AG08395 (cell line): Measurements from ENCODE around the gene KLF4.

Source experiments
- DNase-seq: peaks from one replicate; pipeline ENCODE4 v3.0.0; 2012; ENCODE audit warnings: mixed read lengths, low spot score

KLF4 gene

GRCh38 chr9:107487521-107488374 is 1.8 kb downstream of the KLF4 start:
- DNase-seq: peak; percentile 34

GRCh38 chr9:107486674-107487520 is 2.7 kb downstream of the KLF4 start:
- DNase-seq: no peak

- DNase-seq: no peak
Observed at GRCh38 chr9:107485458-107486043, 4.0 kb downstream of the KLF4 start.

GRCh38 chr9:107484117-107484723 is 5.3 kb downstream of the KLF4 start:
- DNase-seq: peak; percentile 55

- DNase-seq: no peak
Observed at GRCh38 chr9:107483666-107484065, 5.9 kb downstream of the KLF4 start.

GRCh38 chr9:107481035-107481434 is 8.5 kb downstream of the KLF4 start:
- no peak for DNase-seq

- DNase-seq: peak; percentile 84
Observed at GRCh38 chr9:107480386-107480789, 9.2 kb downstream of the KLF4 start.

- DNase-seq: no peak
Observed at GRCh38 chr9:107478805-107479204, 10.8 kb downstream of the KLF4 start.

- DNase-seq: no peak
Observed at GRCh38 chr9:107474124-107474523, 15.4 kb downstream of the KLF4 start.

- no peak for DNase-seq
Observed at GRCh38 chr9:107472581-107473340, 16.8 kb downstream of the KLF4 start.

GRCh38 chr9:107471552-107471951 is 18.0 kb downstream of the KLF4 start:
- no peak for DNase-seq

GRCh38 chr9:107467416-107467815 is 22.2 kb downstream of the KLF4 start:
- no peak for DNase-seq

- DNase-seq: no peak
Observed at GRCh38 chr9:107466826-107467225, 22.7 kb downstream of the KLF4 start.

GRCh38 chr9:107465467-107466451 is 23.8 kb downstream of the KLF4 start:
- peak; percentile 86 for DNase-seq

GRCh38 chr9:107464516-107464915 is 25.1 kb downstream of the KLF4 start:
- DNase-seq: no peak

GRCh38 chr9:107462691-107463090 is 26.9 kb downstream of the KLF4 start:
- DNase-seq: peak; percentile 56

- no peak for DNase-seq
Observed at GRCh38 chr9:107460153-107461023, 29.2 kb downstream of the KLF4 start.

GRCh38 chr9:107455425-107456135 is 34.0 kb downstream of the KLF4 start:
- no peak for DNase-seq

- DNase-seq: no peak
Observed at GRCh38 chr9:107453479-107453878, 36.1 kb downstream of the KLF4 start.
